Loucy (cell line): ENCODE results near the gene YPEL3.

Experiments used
- CTCF ChIP-seq: fragments of 200-600 bp; sonication (generic); conservative IDR thresholded peaks from 2 replicates; pipeline ENCODE4 v1.5.1; 2014; ENCODE audit warnings: mild to moderate bottlenecking, antibody characterized with exemption, low read length
- EZH2phosphoT487 ChIP-seq: fragments of 200-600 bp; IDR thresholded peaks from 2 replicates; pipeline ENCODE4 v1.6.1; 2018; ENCODE audit warnings: antibody characterized with exemption, mild to moderate bottlenecking, moderate library complexity, borderline replicate concordance

GRCh38 chr16:30085820-30086219, 10.2 kb downstream of the YPEL3 start:
- TF ChIP-seq CTCF (no peak), EZH2phosphoT487 (no peak)
